Gastrocnemius medialis (tissue), 4 donors: ENCODE data around the gene TAF11.

Source experiments
- CTCF ChIP-seq, 5 experiments: fragments of 450-650 bp in 3 of 5; fragments of 200-600 bp in 2 of 5; sonication (generic) in 2 of 5; IDR thresholded peaks in 4 of 5; conservative IDR thresholded peaks in 1 of 5; 1 replicate in 4 of 5; 2 replicates in 1 of 5; pipeline ENCODE4 v1.5.1; 2016 to 2019; ENCODE audit warnings: antibody characterized with exemption in 5 of 5, mild to moderate bottlenecking in 3 of 5, moderate library complexity in 3 of 5
- POLR2A ChIP-seq, 2 donors: fragments of 450-650 bp; IDR thresholded peaks; one replicate each; pipeline ENCODE4 v1.6.1; 2017; ENCODE audit warnings: antibody characterized with exemption in 2 of 2, mild to moderate bottlenecking in 2 of 2, moderate library complexity in 2 of 2

- TF ChIP-seq CTCF (IDR thresholded peaks at IDR 0.05 in 4 of 5, conservative IDR thresholded peaks at IDR 0.05 in 1 of 5) (no peak), POLR2A (IDR thresholded peaks at IDR 0.05) (no peak)
Measured at GRCh38 chr6:34829137-34829536, 58.7 kb downstream of the TAF11 start.
